ENCODE results near the gene DNMT3L. TPM values are rescaled to one million over a fixed set of nuclear protein-coding genes. Genes with fewer than 3 reads are reported as not detected.
A peak's percentile ranks its signal among the peaks of the same experiment; 100 is the strongest.
"Not testable (repeated sequence)": the region's sequence is repeated elsewhere in the genome, so short reads cannot be mapped to it uniquely, and the experiment has no call there.

DNMT3L gene
- total RNA-seq, 1 donor from 2014 or later: not detected

- H3K4me1 Mint-ChIP-seq: peaks cover 41% of the 10 kb centered on the region
- H3K9me3 Mint-ChIP-seq: no peaks in the 10 kb centered on the region
- H3K27ac Mint-ChIP-seq (ENCODE audit: unreplicated experiment): peak overlapping the region; percentile 88
- H3K27me3 Mint-ChIP-seq (ENCODE audit: low read depth): peaks cover 3% of the 10 kb centered on the region
- H3K36me3 Mint-ChIP-seq (ENCODE audit: low read depth): no peaks in the 10 kb centered on the region
- peak overlapping the region; percentile 90 for H3K4me3 Mint-ChIP-seq
- no peak for DNase-seq (ENCODE audit: low read depth, low spot score)
- TF ChIP-seq CTCF (conservative IDR thresholded peaks at IDR 0.05): no peak
These were observed 42.4 kb upstream of the DNMT3L start for GRCh38 chr21:44304011-44304616.

GRCh38 chr21:44303490-44303981, 41.8 kb upstream of the DNMT3L start:
- Mint-ChIP-seq H3K27me3 (ENCODE audit: low read depth) (peaks cover 6% of the 10 kb centered on the region), H3K9me3 (no peaks in the 10 kb centered on the region), H3K27ac (ENCODE audit: unreplicated experiment) (peak overlapping the region; percentile 88), H3K4me1 (peaks cover 43% of the 10 kb centered on the region), H3K36me3 (ENCODE audit: low read depth) (no peaks in the 10 kb centered on the region), H3K4me3 (peak overlapping the region; percentile 90)
- DNase-seq (ENCODE audit: low read depth, low spot score): no peak
- TF ChIP-seq CTCF (conservative IDR thresholded peaks at IDR 0.05): peak; percentile 24

DNA sequence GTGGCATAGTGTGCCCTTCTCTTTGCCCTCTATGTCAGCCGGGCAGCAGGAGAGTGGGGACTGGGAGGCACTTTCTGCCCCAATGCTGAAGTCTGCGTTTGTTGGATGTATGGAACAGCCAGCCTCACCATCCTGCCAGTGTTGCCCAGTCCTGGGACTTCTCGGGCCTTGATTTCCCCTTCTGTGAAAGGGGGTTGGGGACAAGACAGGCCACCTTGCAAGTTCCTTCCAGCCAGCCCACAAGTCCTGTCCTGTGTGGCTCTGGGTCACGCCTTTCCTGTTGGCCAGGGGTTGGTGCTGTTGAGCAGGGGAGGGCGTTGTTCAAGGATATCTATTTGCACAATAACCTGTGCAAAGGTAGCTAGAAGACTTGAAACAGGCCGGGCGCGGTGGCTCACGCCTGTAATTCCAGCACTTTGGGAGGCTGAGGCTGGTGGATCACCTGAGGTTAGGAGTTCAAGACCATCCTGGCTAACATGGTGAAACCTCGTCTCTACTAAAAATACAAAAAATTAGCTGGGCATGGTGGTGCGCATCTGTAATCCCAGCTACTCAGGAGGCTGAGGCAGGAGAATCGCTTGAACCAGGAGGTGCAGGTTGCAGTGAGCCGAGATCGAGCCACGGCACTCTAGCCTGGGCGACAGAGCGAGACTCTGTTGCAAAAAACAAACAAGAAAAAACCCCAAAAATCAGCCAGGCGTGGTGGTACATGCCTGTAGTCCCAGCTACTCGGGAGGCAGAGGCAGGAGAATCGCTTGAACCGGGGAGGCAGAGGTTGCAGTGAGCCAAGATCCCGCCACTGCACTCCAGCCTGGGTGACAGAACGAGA, 41.1 kb upstream of the DNMT3L start:
- peak overlapping the region; percentile 76 for H3K4me3 Mint-ChIP-seq

GRCh38 chr21:44301961-44302406, 40.3 kb upstream of the DNMT3L start:
- no peak overlapping the region for H3K27ac Mint-ChIP-seq (ENCODE audit: unreplicated experiment)
- peak overlapping the region; percentile 76 for H3K4me3 Mint-ChIP-seq
- TF ChIP-seq CTCF (conservative IDR thresholded peaks at IDR 0.05): no peak
- H3K36me3 Mint-ChIP-seq (ENCODE audit: low read depth): no peaks in the 10 kb centered on the region
- DNase-seq (ENCODE audit: low read depth, low spot score): no peak
- H3K27me3 Mint-ChIP-seq (ENCODE audit: low read depth): peaks cover 12% of the 10 kb centered on the region
- H3K4me1 Mint-ChIP-seq: peaks cover 31% of the 10 kb centered on the region
- no peaks in the 10 kb centered on the region for H3K9me3 Mint-ChIP-seq

More for the DNA sequence above, 41.1 kb upstream of the DNMT3L start:
- not testable (repeated sequence) for DNase-seq (ENCODE audit: low read depth, low spot score); H3K36me3 Mint-ChIP-seq (ENCODE audit: low read depth); H3K27ac Mint-ChIP-seq (ENCODE audit: unreplicated experiment); H3K9me3 Mint-ChIP-seq; H3K27me3 Mint-ChIP-seq (ENCODE audit: low read depth)
- peaks cover 37% of the 10 kb centered on the region for H3K4me1 Mint-ChIP-seq

GRCh38 chr21:44301141-44301540, 39.4 kb upstream of the DNMT3L start:
- no peak for DNase-seq (ENCODE audit: low read depth, low spot score)
- no peak overlapping the region for H3K27ac Mint-ChIP-seq (ENCODE audit: unreplicated experiment)
- H3K36me3 Mint-ChIP-seq (ENCODE audit: low read depth): no peaks in the 10 kb centered on the region
- peaks cover 12% of the 10 kb centered on the region for H3K27me3 Mint-ChIP-seq (ENCODE audit: low read depth)
- H3K9me3 Mint-ChIP-seq: no peaks in the 10 kb centered on the region
- no peak for TF ChIP-seq CTCF (conservative IDR thresholded peaks at IDR 0.05)
- H3K4me1 Mint-ChIP-seq: peaks cover 31% of the 10 kb centered on the region
- peak overlapping the region; percentile 83 for H3K4me3 Mint-ChIP-seq
